Neural cell (in vitro differentiated cells): ENCODE data around the gene DPH5. TPM values are rescaled to one million over a fixed set of nuclear protein-coding genes. Genes with fewer than 3 reads are reported as not detected.

Source experiments
- H2AFZ ChIP-seq: fragments of 200-600, 300-800 bp; sonication (generic), shearing (Covaris generic); 2 replicates; pipeline ENCODE4 v1.6.0; 2014; ENCODE audit warnings: low read depth, mild to moderate bottlenecking, antibody characterized with exemption, low read length, moderate library complexity
- H3F3A ChIP-seq: fragments of 200-600 bp; shearing (Covaris generic); 2 replicates; pipeline ENCODE4 v1.6.1; 2016; ENCODE audit warnings: mild to moderate bottlenecking, moderate library complexity, mixed read lengths, antibody characterized with exemption, low read length; ENCODE audit not compliant: insufficient read depth, poor library complexity, severe bottlenecking
- H3K27ac ChIP-seq: fragments of 200-600, 300-800 bp; sonication (generic), shearing (Covaris generic); 2 replicates; pipeline ENCODE4 v1.5.1; 2014; ENCODE audit warnings: mild to moderate bottlenecking, low read length, moderate library complexity
- H3K27me3 ChIP-seq: fragments of 300-800, 200-600 bp; sonication (generic), shearing (Covaris generic); 2 replicates; pipeline ENCODE4 v1.6.0; 2014; ENCODE audit warnings: mild to moderate bottlenecking, low read depth, low read length, moderate library complexity; ENCODE audit not compliant: insufficient read depth
- H3K36me3 ChIP-seq: fragments of 300-800, 200-600 bp; sonication (generic), shearing (Covaris generic); 2 replicates; pipeline ENCODE4 v1.5.1; 2014; ENCODE audit warnings: mild to moderate bottlenecking, antibody characterized with exemption, low read length, moderate library complexity; ENCODE audit not compliant: insufficient read depth
- H3K4me2 ChIP-seq: fragments of 300-800, 200-600 bp; sonication (generic), shearing (Covaris generic); 2 replicates; pipeline ENCODE4 v1.6.0; 2014; ENCODE audit warnings: mild to moderate bottlenecking, low read length
- H3K4me3 ChIP-seq: fragments of 300-800, 200-600 bp; sonication (generic), shearing (Covaris generic); 2 replicates; pipeline ENCODE4 v1.5.1; 2014; ENCODE audit warnings: mild to moderate bottlenecking, low read length, moderate library complexity
- H3K79me2 ChIP-seq: fragments of 200-600 bp; shearing (Covaris generic); replicated peaks from 2 replicates; pipeline ENCODE4 v1.6.0; 2014; ENCODE audit warnings: mild to moderate bottlenecking, low read length, moderate library complexity; ENCODE audit not compliant: insufficient read depth
- H3K9ac ChIP-seq: fragments of 300-800, 200-600 bp; sonication (generic), shearing (Covaris generic); 2 replicates; pipeline ENCODE4 v1.6.1; 2016; ENCODE audit warnings: mild to moderate bottlenecking, low read length, mixed read lengths
- H3K9me2 ChIP-seq: fragments of 200-600 bp; shearing (Covaris generic); 2 replicates; pipeline ENCODE4 v1.6.1; 2016; ENCODE audit warnings: mild to moderate bottlenecking, low read length, mixed read lengths; ENCODE audit not compliant: insufficient read depth
- H3K9me3 ChIP-seq: fragments of 200-600, 300-800 bp; sonication (generic), shearing (Covaris generic); 2 replicates; pipeline ENCODE4 v1.6.1; 2016; ENCODE audit warnings: mild to moderate bottlenecking, mixed run types, low read length, moderate library complexity, mixed read lengths
- H4K20me1 ChIP-seq: fragments of 200-600 bp; shearing (Covaris generic); 2 replicates; pipeline ENCODE4 v1.6.1; 2016; ENCODE audit warnings: mild to moderate bottlenecking, mixed run types; ENCODE audit not compliant: insufficient read depth
- CTCF ChIP-seq: fragments of 450-650 bp; IDR thresholded peaks from 2 replicates; pipeline ENCODE4 v1.5.1; 2014; ENCODE audit warnings: antibody characterized with exemption, mild to moderate bottlenecking, moderate library complexity; ENCODE audit not compliant: poor library complexity, severe bottlenecking
- EP300 ChIP-seq: fragments of 450-650 bp; conservative IDR thresholded peaks from 2 replicates; pipeline ENCODE4 v1.6.1; 2014; ENCODE audit warnings: antibody characterized with exemption, mild to moderate bottlenecking, moderate library complexity; ENCODE audit not compliant: poor library complexity, severe bottlenecking
- EZH2 ChIP-seq: fragments of 200-600, 300-800 bp; shearing (Covaris generic), sonication (generic); IDR thresholded peaks from 2 replicates; pipeline ENCODE4 v1.6.1; 2014; ENCODE audit warnings: antibody characterized with exemption, low read length, borderline replicate concordance, mild to moderate bottlenecking; ENCODE audit not compliant: insufficient read depth, poor library complexity, severe bottlenecking
- MXI1 ChIP-seq: fragments of 450-650 bp; conservative IDR thresholded peaks from 2 replicates; pipeline ENCODE4 v1.6.1; 2014; ENCODE audit warnings: antibody characterized with exemption, mild to moderate bottlenecking; ENCODE audit not compliant: poor library complexity, severe bottlenecking
- POLR2AphosphoS5 ChIP-seq: IDR thresholded peaks from 2 replicates; pipeline ENCODE4 v1.6.1; 2012
- RAD21 ChIP-seq: fragments of 450-650 bp; conservative IDR thresholded peaks from 2 replicates; pipeline ENCODE4 v1.6.1; 2014; ENCODE audit warnings: antibody characterized with exemption, mild to moderate bottlenecking, moderate library complexity
- SMC3 ChIP-seq: fragments of 450-650 bp; conservative IDR thresholded peaks from 2 replicates; pipeline ENCODE4 v1.6.1; 2014; ENCODE audit warnings: antibody characterized with exemption, mild to moderate bottlenecking, moderate library complexity; ENCODE audit not compliant: poor library complexity
- TAF1 ChIP-seq: IDR thresholded peaks from 2 replicates; pipeline ENCODE4 v1.6.1; 2012; ENCODE audit warnings: low read depth
- polyA plus RNA-seq: library from polyadenylated mRNA; depleted of rRNA; stranded (reverse); fragments of >200 nt; gene quantifications from 2 replicates; pipeline ENCODE4 v1.2.3, GENCODE V29; 2014
- TF ChIP-seq, protein P1 (sequence below): IDR thresholded peaks from 2 replicates; pipeline ENCODE4 v1.6.1; 2012; ENCODE audit warnings: borderline replicate concordance

Gene DPH5
- polyA plus RNA-seq, 1 donor from 2014 or later: 55.7 TPM

- no peak overlapping the region for H3K4me2 ChIP-seq
- TF ChIP-seq MXI1 (no peak), CTCF (no peak), TAF1 (no peak), EP300 (no peak), EZH2 (no peak), RAD21 (no peak), SMC3 (no peak), POLR2AphosphoS5 (no peak)
- TF ChIP-seq, protein P1, sequence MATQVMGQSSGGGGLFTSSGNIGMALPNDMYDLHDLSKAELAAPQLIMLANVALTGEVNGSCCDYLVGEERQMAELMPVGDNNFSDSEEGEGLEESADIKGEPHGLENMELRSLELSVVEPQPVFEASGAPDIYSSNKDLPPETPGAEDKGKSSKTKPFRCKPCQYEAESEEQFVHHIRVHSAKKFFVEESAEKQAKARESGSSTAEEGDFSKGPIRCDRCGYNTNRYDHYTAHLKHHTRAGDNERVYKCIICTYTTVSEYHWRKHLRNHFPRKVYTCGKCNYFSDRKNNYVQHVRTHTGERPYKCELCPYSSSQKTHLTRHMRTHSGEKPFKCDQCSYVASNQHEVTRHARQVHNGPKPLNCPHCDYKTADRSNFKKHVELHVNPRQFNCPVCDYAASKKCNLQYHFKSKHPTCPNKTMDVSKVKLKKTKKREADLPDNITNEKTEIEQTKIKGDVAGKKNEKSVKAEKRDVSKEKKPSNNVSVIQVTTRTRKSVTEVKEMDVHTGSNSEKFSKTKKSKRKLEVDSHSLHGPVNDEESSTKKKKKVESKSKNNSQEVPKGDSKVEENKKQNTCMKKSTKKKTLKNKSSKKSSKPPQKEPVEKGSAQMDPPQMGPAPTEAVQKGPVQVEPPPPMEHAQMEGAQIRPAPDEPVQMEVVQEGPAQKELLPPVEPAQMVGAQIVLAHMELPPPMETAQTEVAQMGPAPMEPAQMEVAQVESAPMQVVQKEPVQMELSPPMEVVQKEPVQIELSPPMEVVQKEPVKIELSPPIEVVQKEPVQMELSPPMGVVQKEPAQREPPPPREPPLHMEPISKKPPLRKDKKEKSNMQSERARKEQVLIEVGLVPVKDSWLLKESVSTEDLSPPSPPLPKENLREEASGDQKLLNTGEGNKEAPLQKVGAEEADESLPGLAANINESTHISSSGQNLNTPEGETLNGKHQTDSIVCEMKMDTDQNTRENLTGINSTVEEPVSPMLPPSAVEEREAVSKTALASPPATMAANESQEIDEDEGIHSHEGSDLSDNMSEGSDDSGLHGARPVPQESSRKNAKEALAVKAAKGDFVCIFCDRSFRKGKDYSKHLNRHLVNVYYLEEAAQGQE: no peak
- no peak overlapping the region for H2AFZ ChIP-seq
- H3K9ac ChIP-seq: no peak overlapping the region
- H4K20me1 ChIP-seq: no peaks in the 10 kb centered on the region
- no peaks in the 10 kb centered on the region for H3K36me3 ChIP-seq
- no peaks in the 10 kb centered on the region for H3K9me3 ChIP-seq
- H3F3A ChIP-seq: no peaks in the 10 kb centered on the region
- no peak overlapping the region for H3K4me3 ChIP-seq
- H3K79me2 ChIP-seq: no peaks in the 10 kb centered on the region
- no peaks in the 10 kb centered on the region for H3K27me3 ChIP-seq
- H3K27ac ChIP-seq: no peak overlapping the region
- H3K9me2 ChIP-seq: no peaks in the 10 kb centered on the region
Measured at GRCh38 chr1:100952104-100952745, 73.4 kb downstream of the DPH5 start.

DNA sequence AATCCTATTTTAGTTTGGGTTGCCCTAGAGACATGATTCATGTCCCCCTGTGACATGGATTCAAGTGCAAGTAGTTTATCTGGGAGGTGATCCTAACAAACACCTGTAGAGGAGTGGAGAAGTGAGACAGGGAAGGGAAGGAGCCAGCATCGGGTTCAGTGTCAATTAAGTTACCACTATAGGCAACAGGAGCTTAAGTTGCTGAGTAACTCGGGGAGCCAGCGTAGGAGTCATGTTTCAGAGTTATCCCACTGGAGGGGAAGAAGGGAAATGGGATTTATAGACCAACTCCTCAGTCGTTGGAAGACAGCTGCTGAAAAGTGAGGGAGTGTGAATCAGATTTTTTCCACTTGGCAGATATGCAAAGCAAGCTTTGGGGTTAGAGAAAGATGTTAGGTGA is 74.8 kb downstream of the DPH5 start:
- Histone ChIP-seq H3K9me3 (no peaks in the 10 kb centered on the region), H3K9me2 (no peaks in the 10 kb centered on the region), H3K4me2 (no peak overlapping the region), H3K79me2 (no peaks in the 10 kb centered on the region), H3K9ac (no peak overlapping the region), H3K27me3 (no peaks in the 10 kb centered on the region), H3K4me3 (no peak overlapping the region), H2AFZ (no peak overlapping the region), H3K36me3 (no peaks in the 10 kb centered on the region), H4K20me1 (no peaks in the 10 kb centered on the region), H3K27ac (no peak overlapping the region), H3F3A (no peaks in the 10 kb centered on the region)
- TF ChIP-seq TAF1: no peak
- TF ChIP-seq, protein P1: no peak
- no peak for TF ChIP-seq POLR2AphosphoS5
- no peak for TF ChIP-seq RAD21
